HG02981 (cell line): ENCODE data around the gene ZNF639.
A peak's percentile ranks its signal among the peaks of the same experiment; 100 is the strongest.

Source experiments
- ATAC-seq: cut with Tn5 transposase; IDR thresholded peaks from one replicate; pipeline ENCODE4 v1.9.1; 2021; ENCODE audit warnings: mild to moderate bottlenecking, moderate library complexity; ENCODE audit not compliant: unreplicated experiment

ZNF639 gene

GRCh38 chr3:179309225-179310078, 13.4 kb upstream of the ZNF639 start:
- ATAC-seq: peak; percentile 94

DNA sequence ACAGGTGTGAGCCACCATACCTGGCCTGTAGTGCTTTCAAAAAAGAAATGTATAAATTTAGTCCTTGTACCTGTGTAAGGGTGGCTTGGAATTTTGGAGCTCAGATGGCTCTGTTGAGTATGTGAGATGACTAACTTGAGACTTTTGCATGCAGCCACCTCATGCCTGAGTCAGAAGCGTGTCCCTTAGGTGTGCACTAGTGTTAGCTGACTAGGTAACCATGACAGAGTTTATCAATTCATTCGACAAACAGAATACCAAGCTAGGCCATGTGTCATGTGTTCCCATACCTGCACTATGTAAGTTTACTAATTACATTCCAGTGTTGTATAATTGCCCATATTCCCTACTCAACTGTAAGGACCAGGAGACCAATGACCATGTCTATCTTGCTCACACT, 4.0 kb upstream of the ZNF639 start:
- no peak for ATAC-seq

DNA sequence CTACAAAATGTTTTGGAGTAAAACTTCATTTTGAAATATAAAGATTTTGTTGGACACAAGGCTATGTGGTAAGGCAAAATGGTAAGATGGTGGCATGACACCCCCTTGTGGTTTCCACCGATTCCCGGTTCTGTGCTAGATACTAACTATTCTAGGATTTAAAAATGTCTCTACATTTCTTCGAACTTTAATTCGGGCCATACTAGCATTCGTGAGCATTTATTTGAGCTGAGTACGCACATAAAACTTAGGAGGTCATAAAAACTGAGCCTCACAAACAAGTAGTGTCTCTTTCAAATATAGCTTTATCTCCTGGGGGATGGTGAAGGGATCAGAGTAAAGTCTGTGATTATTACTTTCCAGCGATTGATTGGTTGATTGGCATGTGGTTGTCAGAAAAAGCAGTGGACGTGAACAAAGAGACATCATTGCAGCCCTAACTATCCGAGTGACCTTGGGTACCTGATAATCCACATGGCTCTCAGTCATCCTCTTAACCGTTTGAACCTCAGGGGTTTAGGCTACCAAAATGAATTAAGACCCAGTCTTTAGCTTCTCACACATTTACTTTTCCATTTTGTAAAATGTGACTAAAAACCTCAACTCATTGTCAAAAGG, 1.1 kb upstream of the ZNF639 start:
- no peak for ATAC-seq

- ATAC-seq: peak; percentile 28
These were observed 623 bp downstream of the ZNF639 start for GRCh38 chr3:179323197-179324110.

GRCh38 chr3:179324270-179324754, 1.5 kb downstream of the ZNF639 start:
- no peak for ATAC-seq

GRCh38 chr3:179330438-179330837, 7.6 kb downstream of the ZNF639 start:
- no peak for ATAC-seq

DNA sequence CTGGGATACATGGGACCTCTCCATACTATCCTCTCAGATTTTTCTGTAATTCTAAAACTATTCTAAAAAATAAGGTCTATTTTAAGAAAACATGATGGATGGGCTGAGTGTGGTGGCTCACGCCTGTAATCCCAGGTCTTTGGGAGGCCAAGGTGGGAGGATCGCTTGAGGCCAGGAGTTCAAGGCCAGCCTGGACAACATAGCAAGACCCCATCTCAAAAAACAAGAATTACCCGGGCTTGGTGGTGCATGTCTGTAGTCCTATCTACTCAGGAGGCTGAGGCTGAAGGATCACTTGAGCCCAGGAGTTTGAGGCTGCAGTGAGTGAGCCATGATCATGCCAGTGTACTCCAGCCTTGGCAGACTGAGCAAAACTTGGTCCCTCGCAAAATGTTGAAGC, 9.4 kb downstream of the ZNF639 start:
- ATAC-seq: no peak

DNA sequence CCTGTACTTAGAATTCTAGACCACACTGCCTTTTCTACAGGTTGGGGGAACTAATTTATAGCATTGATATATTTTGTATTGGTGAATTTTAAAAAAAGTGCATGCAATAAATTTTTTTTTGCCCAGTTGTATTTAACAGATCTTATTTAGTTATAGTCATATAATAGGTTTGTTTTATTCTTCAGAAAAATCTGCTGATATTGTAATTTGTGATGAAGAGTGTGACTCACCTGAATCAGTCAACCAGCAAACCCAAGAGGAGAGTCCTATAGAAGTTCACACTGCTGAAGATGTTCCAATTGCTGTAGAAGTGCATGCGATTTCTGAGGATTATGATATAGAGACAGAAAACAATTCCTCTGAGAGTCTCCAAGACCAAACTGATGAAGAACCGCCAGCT, 10.3 kb downstream of the ZNF639 start:
- no peak for ATAC-seq

GRCh38 chr3:179336345-179336929, 13.6 kb downstream of the ZNF639 start:
- ATAC-seq: no peak

DNA sequence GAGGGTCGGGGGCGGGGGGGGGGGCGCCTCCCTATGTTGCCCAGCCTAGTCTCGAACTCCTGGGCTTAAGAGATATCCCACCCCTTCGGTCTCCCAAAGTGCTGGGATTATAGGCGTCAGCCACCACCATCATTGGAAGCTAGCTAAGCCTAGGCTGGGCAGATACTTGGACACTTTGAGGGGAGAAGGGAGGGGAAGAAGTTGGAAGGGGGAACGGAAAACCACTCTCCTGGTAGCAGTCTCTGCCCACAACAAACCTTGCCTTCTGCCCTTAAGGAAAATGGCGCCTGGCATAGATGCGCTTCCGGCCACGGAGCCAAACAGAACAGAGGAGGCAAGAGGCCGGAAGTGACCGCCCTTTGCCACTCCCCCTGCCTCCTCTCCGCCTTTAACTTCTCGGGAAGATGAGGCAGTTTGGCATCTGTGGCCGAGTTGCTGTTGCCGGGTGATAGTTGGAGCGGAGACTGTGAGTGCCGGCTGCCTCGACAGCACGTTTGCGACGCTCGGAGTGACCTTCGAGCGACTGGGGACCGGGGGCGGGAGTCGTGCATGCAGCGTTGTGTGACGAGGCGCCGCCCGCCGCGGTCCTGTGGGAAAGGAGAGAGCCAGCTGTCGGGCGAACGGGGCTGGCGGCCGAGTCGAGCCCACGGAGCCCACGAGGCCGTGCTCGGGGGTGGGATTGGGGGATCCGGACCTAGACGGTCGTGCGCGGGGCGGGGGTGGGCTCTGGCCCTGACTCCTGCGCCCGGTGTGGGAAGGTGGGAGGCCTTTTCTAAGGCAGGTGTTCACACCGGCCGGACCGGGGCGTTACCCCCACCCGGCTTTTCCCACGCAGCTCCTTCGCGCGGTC, 24.7 kb downstream of the ZNF639 start, which contains the start of gene MFN1:
TSS of gene MFN1 (plus strand) at position 365 of the 850 bp plus-strand sequence. CDS start 1,143 bp downstream, outside the sequence.
- peak; percentile 96 for ATAC-seq

GRCh38 chr3:179348325-179349013, 25.6 kb downstream of the ZNF639 start:
- ATAC-seq: peak; percentile 42

DNA sequence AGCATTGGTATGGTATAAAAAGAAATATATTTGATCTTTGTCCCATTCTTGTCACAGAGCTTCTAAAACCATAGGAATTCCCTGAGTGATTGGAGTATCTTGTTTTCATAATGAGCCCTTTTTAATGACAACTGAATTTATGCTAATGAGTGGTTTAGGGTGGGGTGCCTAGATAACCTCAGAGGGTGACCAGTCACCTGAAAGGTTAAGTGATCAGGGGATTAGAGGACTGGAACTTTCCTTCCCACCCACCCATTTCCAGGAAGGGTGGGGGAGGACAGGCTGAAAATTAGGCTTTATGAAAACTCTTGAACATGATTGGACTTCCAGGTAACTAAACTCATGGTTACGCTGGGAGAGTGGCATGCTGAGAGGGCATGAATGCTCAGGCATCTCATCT, 33.2 kb downstream of the ZNF639 start:
- ATAC-seq: no peak

GRCh38 chr3:179363332-179363731, 40.5 kb downstream of the ZNF639 start:
- no peak for ATAC-seq

GRCh38 chr3:179369621-179370020, 46.8 kb downstream of the ZNF639 start:
- no peak for ATAC-seq

DNA sequence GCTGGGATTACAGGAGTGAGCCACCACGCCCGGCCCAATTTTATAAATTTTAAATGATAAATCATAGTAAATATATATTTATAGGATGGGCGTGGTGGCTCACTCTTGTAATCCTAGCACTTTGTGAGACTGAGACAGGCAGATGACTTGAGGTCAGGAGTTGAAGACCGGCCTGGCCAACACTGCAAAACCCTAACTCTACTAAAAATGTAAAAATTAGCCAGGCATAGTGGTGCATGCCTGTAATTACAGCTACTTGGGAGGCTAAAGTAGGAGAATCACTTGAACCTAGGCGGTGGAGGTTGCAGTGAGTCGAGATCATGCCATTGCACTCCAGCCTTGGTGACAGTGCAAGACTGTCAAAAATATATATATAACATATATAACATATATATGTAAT, 51.1 kb downstream of the ZNF639 start:
- no peak for ATAC-seq

GRCh38 chr3:179375091-179375999, 52.5 kb downstream of the ZNF639 start:
- no peak for ATAC-seq

GRCh38 chr3:179376474-179376873, 53.6 kb downstream of the ZNF639 start:
- no peak for ATAC-seq
